ENCODE results near the gene STIM2.
"Not testable (repeated sequence)": the region's sequence is repeated elsewhere in the genome, so short reads cannot be mapped to it uniquely, and the experiment has no call there.

STIM2 gene

DNA sequence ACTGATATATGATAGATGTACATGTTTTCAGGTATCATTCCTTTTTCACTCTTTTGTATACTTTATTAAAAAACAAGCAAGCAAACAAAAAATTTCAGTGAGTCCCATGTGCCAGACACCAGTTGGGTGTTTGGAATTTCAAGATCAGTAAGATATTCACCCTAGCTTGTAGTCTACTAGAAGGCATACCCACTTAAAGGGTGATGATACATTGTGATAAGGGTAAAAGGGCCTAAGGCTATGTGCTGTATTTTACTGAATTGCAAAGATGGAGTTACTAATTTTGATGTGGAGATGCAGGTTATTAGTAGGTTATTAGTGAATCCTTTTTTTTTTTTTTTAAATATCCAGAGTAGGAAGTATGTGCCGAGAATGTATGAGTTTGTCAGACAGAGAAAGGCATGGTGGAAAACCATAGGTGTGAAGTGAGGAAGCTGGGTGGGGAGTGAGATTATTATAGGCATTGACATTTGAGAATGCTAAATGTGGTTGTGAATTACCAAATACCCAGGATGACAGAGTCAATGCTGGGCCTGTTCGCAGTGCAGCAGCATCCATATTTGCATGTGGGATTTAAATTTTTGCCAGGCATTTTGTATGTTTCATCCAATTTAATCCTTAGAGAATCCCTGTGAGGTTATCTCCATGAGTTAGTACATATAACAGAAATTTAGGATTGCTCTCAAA is 10.1 kb downstream of the STIM2 start:
- DNase-seq = no peak

GRCh38 chr4:26871611-26872010 is 11.0 kb downstream of the STIM2 start:
- DNase-seq = no peak

DNA sequence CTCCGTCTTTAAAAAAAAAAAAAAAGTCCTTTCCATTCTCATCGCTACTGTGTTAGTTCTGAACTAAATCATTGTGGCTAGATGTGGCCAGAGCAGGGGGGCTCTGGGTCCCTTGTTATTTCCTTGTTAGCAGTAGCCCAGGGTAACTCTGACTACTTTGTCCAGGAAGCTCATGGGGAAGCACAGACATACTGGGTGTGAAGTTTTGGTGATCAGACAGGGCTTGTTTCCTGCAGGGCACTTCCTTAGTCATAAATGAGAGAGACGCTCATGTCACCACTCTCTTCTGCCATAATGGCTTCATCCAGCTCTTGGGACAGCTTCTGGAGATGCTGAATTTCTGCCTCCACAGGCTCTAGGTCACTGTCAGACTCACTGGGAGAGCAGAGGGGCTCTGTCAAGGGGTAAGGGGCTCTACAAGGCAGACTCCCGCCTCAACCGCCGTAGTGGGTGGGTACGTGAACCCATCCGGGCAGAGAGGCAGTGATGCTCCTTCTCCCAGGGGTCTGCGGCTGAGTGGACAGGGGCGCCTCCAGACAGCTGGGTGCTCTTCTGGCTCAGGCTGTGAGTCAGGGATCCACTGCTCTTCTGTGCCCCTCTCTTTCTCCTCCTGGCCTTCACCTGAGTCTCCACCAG is 12.9 kb downstream of the STIM2 start:
- no peak for DNase-seq

GRCh38 chr4:26874110-26874509 is 13.5 kb downstream of the STIM2 start:
- DNase-seq = no peak

- no peak for DNase-seq
Measured at GRCh38 chr4:26877406-26877805, 16.8 kb downstream of the STIM2 start.

- no peak for DNase-seq
Measured at GRCh38 chr4:26877961-26878360, 17.3 kb downstream of the STIM2 start.

GRCh38 chr4:26878794-26879391 is 18.3 kb downstream of the STIM2 start:
- no peak for DNase-seq

DNA sequence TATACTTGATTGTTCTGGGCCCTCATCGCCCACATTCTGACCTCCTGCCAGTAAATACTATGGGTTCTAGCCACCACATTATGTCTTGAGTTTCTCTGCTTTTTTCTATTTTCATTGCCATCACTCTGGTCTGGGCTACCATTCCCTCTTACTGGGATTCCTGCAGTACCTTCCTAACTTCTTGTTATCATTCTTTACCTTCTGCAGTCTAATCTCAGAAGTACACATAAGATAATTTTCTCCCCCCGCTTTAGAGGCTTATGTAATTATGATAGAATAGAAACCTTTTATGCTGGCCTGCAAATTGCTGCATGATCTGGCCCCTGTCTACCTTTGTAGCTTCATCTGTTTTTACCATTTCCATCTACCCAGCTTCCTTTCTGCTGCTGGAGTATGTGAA is 19.2 kb downstream of the STIM2 start:
- DNase-seq = no peak

DNA sequence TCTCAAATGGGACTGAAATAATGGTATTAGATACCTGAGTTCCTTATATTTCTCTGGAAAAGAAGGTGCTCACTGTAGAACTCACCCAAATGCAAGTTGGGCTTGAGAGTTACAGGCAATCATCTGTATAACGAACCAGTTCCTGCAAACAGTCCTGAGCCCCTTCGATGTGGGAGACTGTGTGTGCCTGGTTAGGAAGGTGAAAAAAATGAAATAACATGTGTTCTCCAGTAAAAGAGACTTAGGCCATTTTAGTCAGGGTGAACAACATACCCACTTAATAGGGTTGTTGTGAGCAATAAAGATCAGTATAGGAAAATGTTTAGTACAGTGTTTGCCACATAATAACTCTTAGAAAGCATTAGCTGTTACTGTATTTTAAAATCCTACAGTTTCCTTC is 23.4 kb downstream of the STIM2 start:
- no peak for DNase-seq

DNA sequence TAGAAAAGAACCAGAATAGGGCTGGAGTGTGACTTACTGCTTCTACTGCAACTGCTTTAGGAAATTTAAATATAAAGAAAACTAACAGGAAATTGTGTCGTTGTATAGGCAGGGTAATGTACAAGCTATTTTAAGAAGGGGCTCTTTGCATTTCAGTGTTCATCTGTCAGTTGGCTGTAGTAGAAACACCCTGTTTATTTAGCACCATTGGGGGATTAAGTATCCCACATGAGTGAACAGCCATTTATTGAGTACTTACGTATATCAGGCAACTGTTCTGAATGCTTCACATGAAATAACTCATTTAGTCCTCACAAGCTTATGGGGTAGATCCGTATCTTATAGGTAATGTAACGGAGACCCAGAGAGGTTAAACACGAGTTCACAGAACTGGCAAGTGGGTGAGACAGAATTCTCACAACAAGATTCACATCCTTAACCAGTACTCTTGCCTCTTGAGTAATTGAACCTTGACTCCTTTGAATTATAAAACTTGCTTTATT is 23.9 kb downstream of the STIM2 start:
- DNase-seq = no peak

- no peak for DNase-seq
Measured at GRCh38 chr4:26885912-26886274, 25.3 kb downstream of the STIM2 start.

GRCh38 chr4:26887143-26887542 is 26.5 kb downstream of the STIM2 start:
- no peak for DNase-seq

GRCh38 chr4:26887809-26888208 is 27.2 kb downstream of the STIM2 start:
- no peak for DNase-seq

GRCh38 chr4:26889356-26889755 is 28.7 kb downstream of the STIM2 start:
- no peak for DNase-seq

DNA sequence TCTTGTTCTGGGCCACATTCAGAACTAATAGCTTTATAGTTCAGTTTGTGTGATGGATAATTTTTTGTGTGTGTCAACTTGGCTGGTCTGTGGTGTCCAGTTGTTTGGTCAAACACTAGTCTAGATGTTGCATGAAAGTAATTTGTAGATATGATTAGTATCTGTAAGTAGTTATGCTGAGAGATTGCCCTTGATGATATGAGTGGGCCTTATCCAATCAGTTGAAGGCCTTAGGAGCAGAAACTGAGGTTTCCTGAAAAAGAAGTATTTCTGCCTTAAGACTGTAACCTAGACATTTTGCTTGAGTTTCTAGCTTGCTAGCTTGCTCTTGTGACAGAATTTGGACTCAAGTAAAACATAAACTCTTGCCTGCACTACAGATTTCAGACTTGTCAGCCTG is 30.4 kb downstream of the STIM2 start:
- no peak for DNase-seq

GRCh38 chr4:26891867-26892266 is 31.2 kb downstream of the STIM2 start:
- no peak for DNase-seq

DNA sequence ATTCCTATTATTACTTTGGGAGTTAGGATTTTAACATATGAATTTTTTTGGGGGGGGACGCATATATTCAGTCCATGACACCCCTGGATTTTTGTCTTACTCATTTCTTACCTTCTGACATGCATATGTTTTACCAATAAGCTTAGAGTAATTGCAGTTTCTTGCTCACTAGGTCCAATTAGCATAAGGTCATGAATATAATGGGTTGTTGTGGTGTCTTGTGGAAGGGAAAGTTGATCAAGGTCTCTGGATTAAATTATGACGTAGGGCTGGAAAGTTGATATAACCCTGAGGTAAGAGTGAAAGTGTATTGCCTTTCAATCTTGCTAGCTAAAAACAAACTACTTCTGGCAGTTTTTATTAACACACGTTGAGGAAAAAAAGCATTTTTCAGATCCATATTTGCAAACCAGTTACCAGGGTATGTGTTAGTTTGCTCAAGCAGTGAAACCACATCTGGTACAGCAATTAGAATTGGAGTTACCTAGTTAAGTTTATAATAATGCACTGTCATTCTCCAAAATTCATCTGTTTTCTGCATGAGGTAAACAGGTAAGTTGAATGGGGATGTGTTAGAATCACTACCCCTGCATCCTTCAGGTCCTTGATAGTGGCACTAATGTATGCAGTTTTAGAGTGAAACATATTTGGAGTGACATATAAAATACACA is 32.0 kb downstream of the STIM2 start:
- DNase-seq = no peak

DNA sequence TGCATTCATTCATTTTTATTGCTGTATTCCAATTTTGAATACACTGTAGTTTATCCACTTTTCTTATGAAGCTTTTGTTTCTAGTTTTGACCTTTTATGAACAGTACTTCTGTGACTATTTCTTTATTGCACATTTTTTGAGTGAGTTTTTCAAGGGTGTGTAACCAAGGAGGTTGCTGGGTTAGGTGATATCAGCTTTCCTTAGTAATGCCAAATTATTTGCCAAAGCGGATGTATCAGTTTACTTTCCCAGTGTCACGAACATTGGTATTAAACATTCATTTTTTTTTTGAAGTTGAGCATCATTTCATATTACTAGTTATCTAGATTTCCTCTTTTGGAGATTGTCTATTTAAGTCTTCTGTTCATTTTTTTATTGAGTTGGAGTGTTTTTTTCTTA is 32.9 kb downstream of the STIM2 start:
- no peak for DNase-seq

GRCh38 chr4:26894881-26895280 is 34.2 kb downstream of the STIM2 start:
- DNase-seq = not testable (repeated sequence)

- DNase-seq = no peak
Measured at GRCh38 chr4:26896636-26897035, 36.0 kb downstream of the STIM2 start.

DNA sequence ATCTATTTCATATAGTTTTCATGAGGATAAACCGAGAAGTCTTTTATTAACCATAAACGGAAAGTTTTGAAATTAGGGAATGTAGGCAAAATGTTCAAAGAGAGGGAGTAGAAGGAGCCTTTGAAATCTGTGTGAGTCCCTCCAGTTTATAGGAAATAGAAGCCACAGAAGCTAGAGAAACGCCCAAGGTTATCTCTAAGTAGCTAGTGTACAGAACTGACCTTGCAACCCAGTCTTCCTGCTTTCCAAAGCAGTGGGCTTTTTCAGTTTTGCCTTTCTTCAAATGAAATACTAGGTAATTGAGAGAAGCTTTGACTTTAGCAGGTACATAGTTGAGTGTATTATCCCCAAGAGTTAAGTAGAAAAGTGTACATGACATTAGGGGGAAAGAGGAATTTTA is 39.4 kb downstream of the STIM2 start:
- no peak for DNase-seq

GRCh38 chr4:26900765-26901164 is 40.1 kb downstream of the STIM2 start:
- DNase-seq = no peak

DNA sequence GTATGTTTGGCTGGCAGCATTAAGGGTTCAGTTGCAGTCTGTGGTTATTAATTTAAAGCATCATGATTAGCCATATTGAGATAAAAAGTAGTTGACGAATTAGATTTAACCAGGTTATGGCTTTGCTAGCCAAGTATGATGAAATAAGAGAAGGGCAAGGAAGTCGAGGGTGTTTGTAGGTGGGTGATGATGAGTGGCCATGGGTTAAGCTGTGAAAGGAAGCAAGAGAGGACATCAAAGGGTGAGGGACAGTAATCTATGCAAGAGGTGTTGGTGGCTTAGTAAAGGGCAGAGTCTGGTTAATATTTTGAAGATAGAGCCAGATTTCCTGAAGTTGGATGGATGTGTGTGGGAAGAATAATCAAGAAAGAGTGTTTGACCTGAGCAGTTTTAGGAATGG is 44.5 kb downstream of the STIM2 start:
- DNase-seq = no peak
